Right atrium auricular region (tissue), 2 donors: ENCODE measurements around the gene ELMO1. TPM values are rescaled to one million over a fixed set of nuclear protein-coding genes. Genes with fewer than 3 reads are reported as not detected.
A peak's percentile ranks its signal among the peaks of the same experiment; 100 is the strongest.

Experiments used
- DNase-seq: peaks from one replicate; pipeline ENCODE4 v3.0.0-alpha.2; 2019; ENCODE audit warnings: low spot score
- H3K27ac ChIP-seq, 2 donors: fragments of 200-600 bp; sonication (generic); 1 replicate in 1 of 2; 2 replicates in 1 of 2; pipeline ENCODE4 v1.5.1; 2016 to 2019
- H3K27me3 ChIP-seq, 2 donors: fragments of 200-600 bp; sonication (generic); one replicate each; pipeline versions ENCODE4 v1.5.1 to v1.6.0; 2017 to 2019
- H3K36me3 ChIP-seq: fragments of 200-600 bp; sonication (generic); one replicate; pipeline ENCODE4 v1.5.1; 2016
- H3K4me1 ChIP-seq, 2 donors: fragments of 200-600 bp; sonication (generic); one replicate each; pipeline versions ENCODE4 v1.5.1 to v1.6.0; 2017 to 2019
- H3K4me3 ChIP-seq, 2 donors: fragments of 200-600 bp; sonication (generic); 1 replicate in 1 of 2; 2 replicates in 1 of 2; pipeline ENCODE4 v1.5.1; 2017 to 2019; ENCODE audit warnings: mild to moderate bottlenecking in 1 of 2, moderate library complexity in 1 of 2
- H3K9me3 ChIP-seq, 2 donors: fragments of 200-600 bp; sonication (generic); one replicate each; pipeline ENCODE4 v1.5.1; 2019
- total RNA-seq, 2 donors: library from RNA; depleted of rRNA; stranded (reverse); fragments of >200 nt; gene quantifications; one replicate each; pipeline ENCODE4 v1.1.0, GENCODE V29; 2016
- TF ChIP-seq, protein P1 (sequence below), 2 donors: fragments of 200-600 bp; sonication (generic); IDR thresholded peaks; one replicate each; pipeline ENCODE4 v1.5.1; 2019; ENCODE audit warnings: antibody characterized with exemption in 2 of 2

The ELMO1 gene
- total RNA-seq, 2 donors from 2014 or later = 24.4 to 45.1 TPM

GRCh38 chr7:37216923-37217322 lies 231.7 kb downstream of the ELMO1 start:
- H3K27ac ChIP-seq = no peak overlapping the region
- H3K27me3 ChIP-seq = no peaks in the 10 kb centered on the region
- TF ChIP-seq, protein P1, sequence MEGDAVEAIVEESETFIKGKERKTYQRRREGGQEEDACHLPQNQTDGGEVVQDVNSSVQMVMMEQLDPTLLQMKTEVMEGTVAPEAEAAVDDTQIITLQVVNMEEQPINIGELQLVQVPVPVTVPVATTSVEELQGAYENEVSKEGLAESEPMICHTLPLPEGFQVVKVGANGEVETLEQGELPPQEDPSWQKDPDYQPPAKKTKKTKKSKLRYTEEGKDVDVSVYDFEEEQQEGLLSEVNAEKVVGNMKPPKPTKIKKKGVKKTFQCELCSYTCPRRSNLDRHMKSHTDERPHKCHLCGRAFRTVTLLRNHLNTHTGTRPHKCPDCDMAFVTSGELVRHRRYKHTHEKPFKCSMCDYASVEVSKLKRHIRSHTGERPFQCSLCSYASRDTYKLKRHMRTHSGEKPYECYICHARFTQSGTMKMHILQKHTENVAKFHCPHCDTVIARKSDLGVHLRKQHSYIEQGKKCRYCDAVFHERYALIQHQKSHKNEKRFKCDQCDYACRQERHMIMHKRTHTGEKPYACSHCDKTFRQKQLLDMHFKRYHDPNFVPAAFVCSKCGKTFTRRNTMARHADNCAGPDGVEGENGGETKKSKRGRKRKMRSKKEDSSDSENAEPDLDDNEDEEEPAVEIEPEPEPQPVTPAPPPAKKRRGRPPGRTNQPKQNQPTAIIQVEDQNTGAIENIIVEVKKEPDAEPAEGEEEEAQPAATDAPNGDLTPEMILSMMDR (IDR thresholded peaks at IDR 0.05) = no peak
- H3K9me3 ChIP-seq = no peaks in the 10 kb centered on the region
- no peaks in the 10 kb centered on the region for H3K36me3 ChIP-seq
- DNase-seq = no peak
- no peak overlapping the region for H3K4me3 ChIP-seq
- peaks cover 0 to 23% of the 10 kb centered on the region in 2 donors for H3K4me1 ChIP-seq

GRCh38 chr7:37216156-37216852 lies 232.4 kb downstream of the ELMO1 start:
- no peak overlapping the region for H3K27ac ChIP-seq

GRCh38 chr7:37215290-37215923 lies 233.3 kb downstream of the ELMO1 start:
- Histone ChIP-seq H3K9me3 (no peaks in the 10 kb centered on the region), H3K4me1 (peaks cover 0 to 29% of the 10 kb centered on the region in 2 donors), H3K36me3 (no peaks in the 10 kb centered on the region), H3K4me3 (no peak overlapping the region), H3K27me3 (no peaks in the 10 kb centered on the region), H3K27ac (no peak overlapping the region)
- DNase-seq = no peak
- TF ChIP-seq, protein P1 (IDR thresholded peaks at IDR 0.05) = no peak

More at GRCh38 chr7:37216156-37216852, 232.4 kb downstream of the ELMO1 start:
- peaks cover 0 to 29% of the 10 kb centered on the region in 2 donors for H3K4me1 ChIP-seq
- no peak for DNase-seq
- TF ChIP-seq, protein P1 (IDR thresholded peaks at IDR 0.05) = no peak
- H3K4me3 ChIP-seq = no peak overlapping the region
- no peaks in the 10 kb centered on the region for H3K36me3 ChIP-seq
- H3K27me3 ChIP-seq = no peaks in the 10 kb centered on the region
- H3K9me3 ChIP-seq = no peaks in the 10 kb centered on the region

DNA sequence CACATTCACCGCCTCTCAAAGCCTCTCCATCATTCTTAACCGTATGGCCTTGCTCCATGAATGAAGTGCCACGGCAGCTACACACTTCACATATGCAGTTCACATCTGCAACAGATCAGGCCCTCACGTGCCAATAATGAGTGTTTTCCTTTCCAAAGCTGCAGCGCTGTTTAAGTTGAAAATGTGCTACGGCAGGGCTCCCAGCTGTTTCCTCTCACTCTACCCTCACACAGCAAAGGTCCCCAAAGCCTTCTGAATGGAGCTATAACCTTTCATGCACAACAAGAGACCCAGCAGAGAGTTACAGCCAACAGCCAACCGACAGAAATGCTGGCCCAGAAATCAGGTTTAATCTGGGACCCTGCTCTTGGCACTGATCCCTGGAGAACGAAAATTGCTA lies 236.1 kb downstream of the ELMO1 start:
- peak overlapping the region; percentile 53 to 58 for H3K27ac ChIP-seq
- H3K4me1 ChIP-seq = peaks cover 0 to 48% of the 10 kb centered on the region in 2 donors
- no peaks in the 10 kb centered on the region for H3K27me3 ChIP-seq
- no peak overlapping the region for H3K4me3 ChIP-seq
- H3K36me3 ChIP-seq = no peaks in the 10 kb centered on the region
- no peaks in the 10 kb centered on the region for H3K9me3 ChIP-seq
- TF ChIP-seq, protein P1 (IDR thresholded peaks at IDR 0.05) = no peak
- DNase-seq = no peak

DNA sequence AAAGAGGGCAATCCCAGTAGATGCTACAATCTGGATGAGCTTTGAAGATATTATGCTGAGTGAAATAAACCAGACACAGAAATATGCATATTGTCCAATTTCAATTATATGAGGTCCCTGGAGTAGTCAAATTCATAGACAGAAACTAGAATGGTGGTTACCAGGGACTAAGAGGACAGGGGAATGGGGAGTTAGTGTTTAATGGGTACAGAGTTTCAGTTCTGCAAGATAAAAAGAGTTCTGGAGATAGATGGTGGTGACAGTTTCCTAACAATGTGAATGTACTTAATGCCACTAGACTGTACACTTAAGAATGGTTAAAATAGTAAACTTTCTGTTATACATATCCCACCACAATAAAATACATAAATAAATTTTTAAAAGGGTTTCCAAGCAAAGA lies 236.6 kb downstream of the ELMO1 start:
- DNase-seq = no peak
- Histone ChIP-seq H3K4me3 (no peak overlapping the region), H3K9me3 (no peaks in the 10 kb centered on the region), H3K36me3 (no peaks in the 10 kb centered on the region), H3K27me3 (no peaks in the 10 kb centered on the region), H3K27ac (peak overlapping the region; percentile 53 to 58), H3K4me1 (peaks cover 0 to 47% of the 10 kb centered on the region in 2 donors)
- TF ChIP-seq, protein P1 (IDR thresholded peaks at IDR 0.05) = no peak
